Upper lobe of right lung (tissue), 1 donor: ENCODE results near the gene LMTK3. TPM values are rescaled to one million over a fixed set of nuclear protein-coding genes. Genes with fewer than 3 reads are reported as not detected.
A peak's percentile ranks its signal among the peaks of the same experiment; 100 is the strongest.

Experiments
- ATAC-seq: fragments of 200-7000 bp; cut with Tn5 transposase; one replicate; pipeline ENCODE4 v1.9.1; 2020; ENCODE audit warnings: mild to moderate bottlenecking, moderate library complexity
- DNase-seq: peaks from one replicate; pipeline ENCODE4 v3.0.0-alpha.2; 2020
- H3K27ac ChIP-seq: fragments of 200-600 bp; one replicate; pipeline ENCODE4 v1.8.0; 2022
- H3K27me3 ChIP-seq: fragments of 200-600 bp; one replicate; pipeline ENCODE4 v1.8.0; 2022; ENCODE audit warnings: mild to moderate bottlenecking
- H3K36me3 ChIP-seq: fragments of 200-600 bp; one replicate; pipeline ENCODE4 v1.8.0; 2022
- H3K4me1 ChIP-seq: fragments of 200-600 bp; one replicate; pipeline ENCODE4 v1.8.0; 2022
- H3K4me3 ChIP-seq: fragments of 200-600 bp; one replicate; pipeline ENCODE4 v1.8.0; 2022; ENCODE audit warnings: mild to moderate bottlenecking
- H3K9me3 ChIP-seq: fragments of 200-600 bp; one replicate; pipeline ENCODE4 v1.8.0; 2022
- CTCF ChIP-seq: fragments of 200-600 bp; IDR thresholded peaks from one replicate; pipeline ENCODE4 v1.8.0; 2022; ENCODE audit warnings: antibody characterized with exemption
- intact Hi-C: fragments of 100-400 bp; cut with DNase I; formaldehyde crosslinking; loops from one replicate; pipeline ENCODE4 v1.11.0; 2022
- total RNA-seq: library from RNA; stranded (reverse); fragmentation: NEBNext Ultra II Directional; extraction: Animal tissue kit (Norgen Biotek cat#: 25700); gene quantifications from one replicate; pipeline ENCODE4 v1.2.1, GENCODE V29; 2021
- donor health status: DM: no; HTN: yes; CAD: no; lungs with severe emphysema.

LMTK3 gene
- total RNA-seq, 1 donor from 2014 or later: 7.1 TPM

GRCh38 chr19:48549380-48549779 is 37.7 kb upstream of the LMTK3 start:
- H3K36me3 ChIP-seq: no peaks in the 10 kb centered on the region
- no peaks in the 10 kb centered on the region for H3K27me3 ChIP-seq
- intact Hi-C loops: no loop called here
- DNase-seq (no peak), ATAC-seq (no peak)
- no peak overlapping the region for H3K4me3 ChIP-seq
- H3K27ac ChIP-seq: no peak overlapping the region
- no peaks in the 10 kb centered on the region for H3K4me1 ChIP-seq
- H3K9me3 ChIP-seq: no peaks in the 10 kb centered on the region
- TF ChIP-seq CTCF: no peak

- no peak overlapping the region for H3K27ac ChIP-seq
- H3K4me1 ChIP-seq: no peaks in the 10 kb centered on the region
- ATAC-seq: no peak
- no peak overlapping the region for H3K4me3 ChIP-seq
- TF ChIP-seq CTCF: no peak
- H3K9me3 ChIP-seq: no peaks in the 10 kb centered on the region
- no peaks in the 10 kb centered on the region for H3K27me3 ChIP-seq
- no peaks in the 10 kb centered on the region for H3K36me3 ChIP-seq
- intact Hi-C loops: no loop called here
- no peak for DNase-seq
Measured at GRCh38 chr19:48548253-48548911, 36.7 kb upstream of the LMTK3 start.

GRCh38 chr19:48547722-48548121 is 36.1 kb upstream of the LMTK3 start:
- TF ChIP-seq CTCF: no peak
- Histone ChIP-seq H3K36me3 (no peaks in the 10 kb centered on the region), H3K4me3 (no peak overlapping the region), H3K27ac (no peak overlapping the region), H3K27me3 (no peaks in the 10 kb centered on the region), H3K4me1 (no peaks in the 10 kb centered on the region), H3K9me3 (no peaks in the 10 kb centered on the region)
- no peak for ATAC-seq
- intact Hi-C loops: no loop called here
- DNase-seq: no peak

GRCh38 chr19:48544856-48545750 is 33.5 kb upstream of the LMTK3 start:
- TF ChIP-seq CTCF: no peak
- Histone ChIP-seq H3K27me3 (no peaks in the 10 kb centered on the region), H3K36me3 (no peaks in the 10 kb centered on the region), H3K4me1 (no peaks in the 10 kb centered on the region), H3K4me3 (no peak overlapping the region), H3K27ac (no peak overlapping the region), H3K9me3 (no peaks in the 10 kb centered on the region)
- DNase-seq (no peak), ATAC-seq (no peak)
- intact Hi-C loops: no loop called here

- Histone ChIP-seq H3K4me3 (no peak overlapping the region), H3K27me3 (no peaks in the 10 kb centered on the region), H3K4me1 (no peaks in the 10 kb centered on the region), H3K36me3 (no peaks in the 10 kb centered on the region), H3K9me3 (no peaks in the 10 kb centered on the region), H3K27ac (no peak overlapping the region)
- peak; percentile 77 for DNase-seq
- intact Hi-C loops: no loop called here
- no peak for TF ChIP-seq CTCF
- peak; percentile 81 for ATAC-seq
Measured at GRCh38 chr19:48543121-48543710, 31.6 kb upstream of the LMTK3 start.
